NCI-H2107 treated with DMSO at 0.1 percent for 48 hours (cell line): ENCODE measurements around the gene ZNF71.

Experiments used
- DNase-seq: peaks from one replicate; lab custom pipeline; 2025; ENCODE audit not compliant: unreplicated experiment; lab: John Stamatoyannopoulos, UW

ZNF71 gene

DNA sequence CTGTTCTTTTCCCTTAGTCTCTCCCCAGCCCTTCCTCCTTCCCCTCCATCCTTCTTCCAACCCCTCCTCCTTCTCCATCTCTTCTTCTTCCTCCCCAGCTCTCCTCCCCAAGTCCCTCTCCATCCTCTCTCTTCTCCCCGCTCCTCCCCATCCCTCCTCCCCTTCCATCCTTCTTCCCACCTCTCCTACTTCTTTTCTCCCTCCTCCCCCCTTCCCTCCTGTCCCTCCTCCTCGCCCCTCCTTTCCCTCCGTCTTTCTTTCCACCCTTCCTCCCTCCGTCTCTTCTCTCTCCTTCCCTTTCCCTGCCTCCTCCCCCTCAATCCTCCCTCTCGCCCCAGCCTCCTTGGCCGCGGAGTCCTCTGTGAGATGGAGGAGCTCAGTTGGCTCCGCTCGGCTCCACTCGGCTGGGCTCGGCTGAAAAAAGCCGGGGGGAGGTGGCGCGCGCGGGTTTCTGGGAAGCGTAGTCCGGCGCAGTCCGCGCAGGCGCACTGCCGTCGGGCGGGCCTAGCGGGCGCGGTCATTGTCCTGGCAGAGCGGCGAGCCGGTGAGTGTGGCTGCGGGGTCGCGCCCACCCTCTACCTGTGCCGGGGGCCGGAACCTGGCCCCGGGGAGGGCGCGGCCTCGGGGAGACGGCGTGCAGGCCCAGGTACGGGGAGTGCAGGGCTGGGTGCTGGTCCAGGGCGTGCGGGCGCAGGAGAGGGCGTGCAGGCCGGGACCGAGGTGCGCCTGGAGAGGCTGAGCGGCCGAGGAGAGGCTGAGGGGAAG is at the start of gene ZNF71:
Gene ZNF71 (plus strand): TSS at position 520 of the 765 bp plus-strand sequence. CDS start 6,257 bp downstream, outside the sequence.
- peak; percentile 43 for DNase-seq

DNA sequence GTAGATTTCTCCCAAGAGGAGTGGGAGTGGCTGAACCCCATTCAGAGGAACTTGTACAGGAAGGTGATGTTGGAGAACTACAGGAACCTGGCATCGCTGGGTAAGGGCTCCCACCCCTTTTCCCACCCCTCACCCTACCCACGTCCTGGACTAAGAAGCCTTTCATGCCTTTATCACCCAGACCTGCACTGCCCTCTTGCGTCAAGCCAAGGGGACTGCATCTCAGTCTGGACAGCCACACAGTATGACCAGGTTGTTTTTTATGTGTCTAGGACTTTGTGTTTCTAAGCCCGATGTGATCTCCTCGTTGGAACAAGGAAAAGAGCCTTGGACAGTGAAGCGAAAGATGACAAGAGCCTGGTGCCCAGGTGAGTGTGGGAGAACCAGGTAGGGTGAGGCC is 47.6 kb upstream of the ZNF71 start:
- DNase-seq = no peak

DNA sequence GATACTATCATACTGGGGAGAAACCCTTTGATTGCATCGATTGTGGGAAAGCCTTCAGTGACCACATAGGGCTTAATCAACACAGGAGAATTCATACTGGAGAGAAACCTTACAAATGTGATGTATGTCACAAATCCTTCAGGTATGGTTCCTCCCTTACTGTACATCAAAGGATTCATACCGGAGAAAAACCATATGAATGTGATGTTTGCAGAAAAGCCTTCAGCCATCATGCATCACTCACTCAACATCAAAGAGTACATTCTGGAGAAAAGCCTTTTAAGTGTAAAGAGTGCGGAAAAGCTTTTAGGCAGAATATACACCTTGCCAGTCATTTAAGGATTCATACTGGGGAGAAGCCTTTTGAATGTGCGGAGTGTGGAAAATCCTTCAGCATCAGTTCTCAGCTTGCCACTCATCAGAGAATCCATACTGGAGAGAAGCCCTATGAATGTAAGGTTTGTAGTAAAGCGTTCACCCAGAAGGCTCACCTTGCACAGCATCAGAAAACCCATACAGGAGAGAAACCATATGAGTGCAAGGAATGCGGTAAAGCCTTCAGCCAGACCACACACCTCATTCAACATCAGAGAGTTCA is 40.7 kb upstream of the ZNF71 start:
- no peak for DNase-seq

DNA sequence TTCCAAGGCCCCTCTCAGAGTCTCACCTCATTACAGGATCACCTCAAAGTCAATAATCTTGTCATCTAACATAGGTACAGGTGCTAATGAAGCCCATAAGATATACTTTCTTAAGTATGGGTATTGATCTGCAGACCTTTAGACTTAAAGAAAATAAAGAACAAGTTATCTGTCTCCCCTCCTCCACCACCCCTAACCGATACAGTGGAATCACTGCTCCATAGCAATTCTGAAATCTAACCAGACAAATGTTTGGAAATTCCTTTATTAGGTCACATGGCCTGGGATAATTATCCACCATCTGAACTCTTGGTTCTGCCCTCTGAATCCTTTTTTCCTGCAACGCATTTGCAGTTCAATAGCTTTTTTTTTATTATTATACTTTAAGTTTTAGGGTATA is 32.3 kb upstream of the ZNF71 start:
- no peak for DNase-seq

DNA sequence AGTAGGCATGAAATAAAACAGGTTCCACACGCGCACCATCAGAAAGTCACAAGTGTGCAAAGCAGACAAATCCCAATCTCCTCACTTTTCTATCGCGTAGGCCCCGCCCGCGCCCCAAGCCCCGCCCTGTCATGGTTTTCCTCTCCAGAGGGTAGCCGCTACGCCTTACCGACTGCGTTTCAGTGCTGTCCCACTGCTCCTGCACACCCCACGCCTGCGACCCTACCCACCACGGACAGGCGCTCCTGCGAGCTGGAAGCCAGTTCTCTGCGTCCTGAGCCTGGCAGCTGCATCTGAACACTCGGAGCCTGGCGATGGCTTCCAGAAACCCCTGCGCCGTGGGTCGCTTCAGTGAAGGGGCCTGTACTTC is 28.2 kb upstream of the ZNF71 start:
- DNase-seq = no peak

DNA sequence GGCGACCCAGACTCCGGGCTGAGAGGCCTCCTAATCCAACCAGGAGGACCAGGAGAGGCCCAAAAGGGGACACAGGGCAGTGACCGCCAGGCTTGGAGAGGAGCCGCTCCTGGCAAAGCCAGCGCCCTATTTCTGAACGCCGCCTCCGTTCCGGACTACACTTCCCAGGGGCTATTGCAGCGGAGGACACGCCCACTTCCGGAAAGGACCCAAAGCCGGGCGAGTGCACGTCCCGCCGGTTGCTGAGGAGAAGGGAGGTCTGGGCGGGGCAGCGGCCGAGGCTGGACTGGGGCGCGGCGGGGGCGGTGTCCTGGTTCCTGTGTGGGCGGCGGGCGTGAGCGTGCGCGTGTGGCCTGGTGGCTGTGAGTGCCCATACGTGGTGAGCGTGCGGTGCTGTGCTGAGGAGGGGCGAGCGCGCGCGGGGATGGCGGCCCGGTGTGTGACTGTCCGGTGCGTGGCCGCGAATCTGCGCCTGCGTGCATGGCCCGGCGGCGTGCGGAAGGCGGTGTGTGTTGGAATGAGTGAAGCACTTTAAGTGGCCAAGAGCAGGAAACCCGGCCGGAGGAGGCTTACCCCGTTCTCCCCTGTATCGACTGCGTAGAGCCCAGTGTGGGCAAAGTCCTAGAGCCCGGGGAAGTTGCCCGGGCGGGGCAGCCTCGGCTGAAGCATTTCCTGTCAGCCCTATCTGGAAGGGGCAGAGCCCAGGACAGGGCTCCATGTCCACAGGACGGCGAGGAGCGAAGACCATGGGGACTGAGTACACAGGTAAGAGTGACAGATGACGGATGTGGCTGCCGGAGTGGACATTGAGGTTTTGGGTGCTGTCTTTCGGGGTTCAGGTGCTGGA is 27.6 kb upstream of the ZNF71 start, which contains the start of gene ZNF470:
Gene ZNF470 (plus strand): TSS at position 195 of the 847 bp plus-strand sequence. CDS start 2,844 bp downstream, outside the sequence.
- no peak for DNase-seq

DNA sequence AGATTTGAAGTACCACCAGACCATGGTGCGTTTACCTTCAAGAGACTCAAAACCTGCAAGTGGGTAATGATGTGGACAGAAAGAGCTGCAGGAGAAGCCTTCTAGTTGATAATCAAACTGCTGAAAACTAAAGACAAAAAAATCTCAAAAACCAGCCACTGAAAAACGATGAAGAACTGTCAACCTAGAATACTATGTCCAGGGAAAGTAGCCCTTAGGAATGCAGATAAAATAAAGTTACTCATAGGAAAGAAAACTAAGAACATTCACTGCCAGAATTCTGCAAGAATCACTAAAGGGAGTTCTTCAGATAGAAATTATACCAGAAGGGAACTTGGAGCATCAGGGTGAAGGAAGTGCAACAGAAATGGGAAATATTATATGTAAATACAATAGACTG is 22.5 kb upstream of the ZNF71 start:
- no peak for DNase-seq

DNA sequence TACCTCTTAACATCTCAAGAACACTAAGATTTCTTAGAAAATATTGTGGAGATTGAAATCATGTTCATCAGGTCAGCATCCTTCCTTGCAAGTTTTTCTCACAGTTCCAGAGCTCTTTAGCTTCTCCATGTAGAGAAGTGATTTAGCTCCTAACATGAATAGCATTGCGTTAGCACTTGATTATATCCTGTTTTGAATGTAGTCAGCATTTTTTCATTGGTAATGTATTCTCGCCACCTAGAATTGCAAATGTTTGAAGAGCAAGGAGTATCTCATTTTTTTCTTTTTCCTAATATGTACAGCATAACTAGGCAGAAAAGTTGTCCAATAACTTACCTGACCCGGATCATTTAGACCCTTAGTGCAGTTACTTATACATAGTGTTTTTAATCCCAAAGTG is 21.2 kb upstream of the ZNF71 start:
- no peak for DNase-seq

DNA sequence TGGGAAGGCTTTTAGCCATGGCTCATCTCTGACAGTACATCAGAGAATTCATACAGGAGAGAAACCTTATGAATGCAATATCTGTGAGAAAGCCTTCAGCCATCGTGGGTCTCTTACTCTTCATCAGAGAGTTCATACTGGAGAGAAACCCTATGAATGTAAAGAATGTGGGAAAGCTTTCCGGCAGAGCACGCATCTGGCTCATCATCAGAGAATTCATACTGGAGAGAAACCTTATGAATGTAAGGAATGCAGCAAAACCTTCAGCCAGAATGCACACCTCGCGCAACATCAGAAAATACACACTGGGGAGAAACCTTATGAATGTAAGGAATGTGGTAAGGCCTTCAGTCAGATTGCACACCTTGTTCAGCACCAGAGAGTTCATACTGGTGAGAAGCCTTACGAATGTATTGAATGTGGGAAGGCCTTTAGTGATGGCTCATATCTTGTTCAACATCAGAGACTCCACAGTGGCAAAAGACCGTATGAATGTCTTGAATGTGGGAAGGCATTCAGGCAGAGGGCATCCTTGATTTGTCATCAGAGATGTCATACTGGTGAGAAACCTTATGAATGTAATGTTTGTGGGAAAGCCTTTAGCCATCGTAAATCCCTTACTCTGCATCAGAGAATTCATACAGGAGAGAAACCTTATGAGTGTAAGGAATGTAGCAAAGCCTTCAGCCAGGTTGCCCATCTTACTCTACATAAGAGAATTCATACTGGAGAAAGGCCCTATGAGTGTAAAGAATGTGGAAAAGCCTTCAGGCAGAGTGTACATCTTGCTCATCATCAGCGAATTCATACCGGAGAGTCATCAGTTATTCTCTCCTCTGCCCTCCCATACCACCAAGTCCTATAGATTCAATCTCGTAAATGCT is 17.1 kb upstream of the ZNF71 start:
- DNase-seq = no peak

DNA sequence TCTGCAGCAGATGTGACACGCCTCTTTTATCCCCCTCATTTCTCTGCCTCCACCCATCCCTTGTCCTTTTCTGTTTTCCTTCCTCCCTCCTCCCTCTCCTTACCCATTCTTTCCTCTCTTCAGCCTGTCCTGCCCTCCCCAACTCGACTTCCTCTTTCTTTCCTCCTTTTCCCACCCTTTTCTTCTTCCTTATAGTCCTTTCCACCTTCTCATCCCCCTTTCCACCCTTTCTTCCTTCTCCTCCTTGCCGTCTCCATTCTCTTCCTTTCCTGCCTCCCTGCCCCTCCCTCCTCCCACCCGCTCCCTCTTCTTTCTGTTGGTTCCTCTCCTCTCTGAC is 688 bp upstream of the ZNF71 start:
- no peak for DNase-seq

DNA sequence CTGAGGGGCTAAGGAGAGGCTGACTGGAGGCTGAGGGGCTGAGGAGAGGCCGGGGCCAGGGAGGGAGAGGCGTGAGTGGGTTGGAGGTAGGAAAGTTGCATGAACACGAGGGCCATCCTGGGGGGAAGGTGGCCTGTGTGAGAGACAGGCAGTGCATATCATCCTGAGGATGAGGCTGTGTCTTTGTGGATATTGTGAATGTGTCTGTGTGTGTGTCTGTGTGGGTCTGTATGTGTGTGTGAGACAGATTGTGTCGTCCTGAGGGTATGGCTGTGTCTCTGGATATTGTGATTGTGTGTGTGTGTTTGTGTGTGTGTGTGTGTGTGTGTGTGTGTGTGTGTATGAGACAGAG is 422 bp downstream of the ZNF71 start:
- no peak for DNase-seq

DNA sequence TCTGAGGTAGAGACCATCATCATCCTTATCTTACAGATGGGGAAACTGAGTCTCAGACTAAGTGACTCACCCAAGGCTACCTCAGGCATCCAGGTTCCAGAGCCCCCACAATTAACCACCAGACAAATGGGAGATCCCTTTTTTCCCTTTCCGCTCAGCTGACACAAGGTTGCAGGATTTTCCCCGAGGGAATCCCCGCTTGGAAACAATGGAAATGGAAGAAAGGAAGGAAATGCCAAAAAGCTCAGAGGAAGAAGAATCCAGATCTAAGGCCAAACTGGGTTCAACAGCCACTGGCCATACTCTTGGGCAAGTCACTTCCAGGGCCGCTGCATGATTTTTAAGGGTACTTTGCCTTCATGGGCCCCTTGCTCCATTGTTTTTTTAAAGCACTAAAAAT is 1.6 kb downstream of the ZNF71 start:
- no peak for DNase-seq

DNA sequence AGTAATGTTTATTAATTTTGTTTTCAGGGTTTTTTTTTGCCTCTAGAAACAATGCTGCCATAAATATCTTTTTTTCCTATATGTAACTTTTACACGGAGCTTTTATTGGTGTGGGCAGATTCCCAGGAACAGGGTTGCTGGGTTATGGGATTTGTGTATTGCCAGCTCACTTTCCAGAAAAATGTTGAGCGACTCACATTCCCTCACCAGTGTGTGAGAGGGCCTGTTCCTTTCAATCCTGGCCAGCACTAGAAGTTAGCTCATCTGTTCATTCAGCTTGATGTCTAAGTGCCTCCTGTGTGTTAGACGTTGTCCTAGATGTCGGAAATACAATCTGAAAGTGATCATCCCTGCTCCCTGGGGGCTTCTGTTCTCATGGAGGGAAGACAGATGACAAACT is 2.6 kb downstream of the ZNF71 start:
- DNase-seq = no peak

DNA sequence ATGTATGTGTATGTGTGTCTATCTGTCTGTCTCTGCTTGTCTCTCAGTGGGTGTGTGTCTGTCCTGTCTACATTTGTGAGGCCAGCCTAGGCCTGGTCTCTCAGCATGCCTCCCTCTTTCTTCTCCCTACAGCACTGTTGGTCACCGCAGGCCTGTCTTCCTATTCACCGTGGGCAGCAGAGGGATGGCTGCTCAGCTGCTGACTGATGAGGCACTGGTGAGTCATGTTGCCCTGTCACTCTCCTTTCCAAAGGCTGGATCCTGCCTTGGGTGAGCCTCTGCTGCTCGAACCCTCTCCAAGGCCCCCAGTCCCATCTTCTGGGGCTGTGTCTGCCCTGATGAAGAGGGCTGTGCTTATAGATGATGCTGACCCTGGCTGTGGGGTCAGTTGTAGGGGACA is 6.3 kb downstream of the ZNF71 start:
- DNase-seq = no peak

DNA sequence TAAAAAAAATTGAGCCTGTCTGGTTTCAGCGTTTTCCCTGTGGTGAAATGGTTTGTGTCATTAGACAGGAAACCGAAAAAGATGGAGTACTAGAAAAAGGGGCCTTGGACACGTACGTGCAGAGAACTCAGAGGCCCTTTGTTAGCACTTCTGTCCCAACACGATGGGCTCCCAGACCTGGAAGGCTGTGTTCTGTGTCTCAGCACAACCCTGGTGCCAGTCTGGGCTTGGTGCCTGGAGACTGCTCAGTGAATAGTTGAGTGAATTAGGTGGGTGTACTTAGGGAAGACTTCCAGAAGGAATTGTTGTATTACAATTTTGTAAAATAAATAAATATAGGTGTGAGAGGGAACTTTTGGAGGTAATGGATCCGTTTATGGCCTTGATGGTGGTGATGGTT is 8.7 kb downstream of the ZNF71 start:
- DNase-seq = no peak

DNA sequence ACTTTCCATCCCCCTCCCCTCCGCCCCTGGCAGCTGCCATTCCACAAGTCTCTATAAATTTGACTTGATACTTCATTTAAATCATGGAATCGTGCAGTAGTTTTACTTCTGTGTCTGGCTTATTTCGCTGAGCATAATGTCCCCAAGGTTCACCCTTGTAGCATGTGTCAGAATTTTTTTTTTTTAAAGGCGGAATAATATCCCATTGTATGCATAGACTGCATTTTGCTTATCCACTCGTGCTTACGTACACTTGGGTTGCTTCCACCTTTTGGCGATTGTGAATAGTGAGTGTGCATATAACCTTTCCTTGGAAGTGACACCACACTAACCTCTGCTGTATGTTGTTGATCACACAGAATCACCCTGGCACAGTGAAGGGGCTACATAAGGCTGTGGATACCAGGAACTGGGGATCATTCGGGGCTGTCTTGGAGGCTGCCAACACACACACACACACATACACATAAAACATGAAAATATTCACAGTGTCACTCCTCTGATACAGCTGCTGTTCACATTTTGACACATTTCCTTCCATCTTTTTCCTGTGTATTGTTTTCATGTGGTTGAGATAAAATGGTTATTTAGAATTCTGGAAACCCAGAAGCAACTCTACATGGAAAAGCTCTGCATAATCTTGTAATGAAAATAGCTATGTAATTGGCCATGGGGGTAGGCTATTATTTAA is 13.3 kb downstream of the ZNF71 start:
- no peak for DNase-seq

DNA sequence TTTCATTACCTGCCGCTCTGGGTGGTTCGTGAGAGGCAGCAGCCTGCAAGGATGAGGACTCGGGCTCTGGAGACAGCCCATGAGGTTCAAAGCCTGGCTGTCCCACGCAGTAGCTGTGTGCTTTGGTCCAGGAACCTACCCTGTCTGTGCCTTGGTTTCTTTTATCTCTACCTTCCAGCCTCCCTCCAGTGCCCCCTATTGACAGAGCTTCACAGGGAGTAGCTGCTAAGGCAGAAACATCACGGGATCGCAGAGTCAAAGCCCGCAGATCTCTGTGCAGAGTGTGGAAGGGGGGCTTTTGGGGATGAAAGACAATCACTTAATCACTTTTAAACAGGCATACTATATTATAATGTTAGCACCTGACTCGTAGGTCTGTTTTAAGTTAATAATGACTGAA is 16.2 kb downstream of the ZNF71 start:
- DNase-seq = no peak

DNA sequence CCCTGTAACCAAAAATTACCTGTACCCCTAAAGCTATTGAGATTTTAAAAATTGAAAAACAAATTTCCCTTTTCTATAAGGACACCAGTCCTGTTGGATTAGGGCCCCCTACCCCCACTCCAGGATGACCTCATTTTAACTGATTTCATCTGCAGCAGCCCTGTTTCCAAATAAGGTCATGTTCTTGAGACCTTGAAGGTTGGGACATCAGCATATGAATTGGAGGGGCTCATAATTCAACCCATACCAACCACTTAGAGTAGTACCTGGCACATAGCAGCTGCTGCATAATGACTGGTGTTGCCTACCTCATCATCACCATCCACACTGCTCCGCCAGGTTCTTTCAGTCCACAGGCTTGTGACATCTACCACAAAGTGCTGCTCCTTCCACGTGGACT is 17.6 kb downstream of the ZNF71 start:
- DNase-seq = no peak

DNA sequence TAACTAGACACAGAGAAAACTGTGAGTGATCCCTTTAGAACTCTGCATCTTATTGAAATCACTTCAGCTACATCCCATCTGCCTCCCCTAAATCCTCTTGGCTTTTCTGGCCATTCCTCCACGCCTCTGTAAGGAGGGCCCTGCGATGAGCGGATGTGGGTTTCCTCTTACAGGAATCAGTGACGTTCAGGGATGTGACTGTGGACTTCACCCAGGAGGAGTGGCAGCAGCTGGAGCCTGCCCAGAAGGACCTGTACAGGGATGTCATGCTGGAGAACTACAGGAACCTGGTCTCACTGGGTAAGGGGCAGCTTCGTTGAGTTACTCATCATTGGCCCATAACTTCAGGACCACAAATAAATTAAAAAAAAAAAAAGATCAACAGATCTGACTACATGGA is 18.5 kb downstream of the ZNF71 start:
- DNase-seq = no peak

DNA sequence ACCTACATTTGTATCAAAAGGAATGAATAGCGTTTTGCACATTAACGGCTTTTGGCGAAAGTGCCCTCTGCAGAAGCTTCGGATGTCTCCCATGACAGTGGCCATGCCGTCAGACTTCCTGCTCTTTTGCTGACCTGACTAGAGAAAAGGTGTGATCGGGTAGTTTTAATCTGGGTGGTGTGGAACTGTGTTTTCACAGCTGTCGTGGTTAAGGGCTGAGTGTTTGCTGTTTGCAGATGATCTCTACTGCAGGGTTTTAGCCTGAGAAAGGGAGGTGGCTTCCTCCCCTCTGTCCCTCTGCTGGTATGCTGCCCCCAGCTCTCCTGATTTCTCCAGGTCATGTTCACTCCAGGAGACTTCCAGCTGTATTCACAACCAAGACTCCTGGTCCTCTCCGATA is 22.4 kb downstream of the ZNF71 start:
- no peak for DNase-seq

DNA sequence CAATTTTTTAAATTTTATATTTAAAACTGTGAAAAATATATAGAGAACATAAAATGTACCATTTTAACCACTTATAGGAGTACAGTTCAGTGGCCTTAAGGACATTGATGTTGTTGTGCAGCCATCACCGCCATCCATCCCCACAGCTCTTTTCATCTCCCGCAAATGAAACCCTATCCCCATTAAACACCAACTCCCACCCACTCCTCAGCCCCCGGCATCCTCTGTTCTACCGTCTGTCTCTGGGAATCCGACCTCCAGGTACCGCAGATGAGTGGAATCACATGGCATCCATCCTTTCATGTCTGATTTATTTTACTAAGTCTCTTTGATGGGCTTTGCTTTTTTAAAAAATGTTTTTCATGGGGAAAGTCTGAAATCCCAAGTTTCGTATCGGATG is 24.0 kb downstream of the ZNF71 start:
- DNase-seq = no peak
